ENCODE results near the gene ATXN2. TPM values are rescaled to one million over a fixed set of nuclear protein-coding genes. Genes with fewer than 3 reads are reported as not detected.

The ATXN2 gene
- total and polyA plus RNA-seq, 9 of the 15 experiments (the other 6 are each of a cell fraction or from before 2014, with no cell fraction given): 16.8 to 67.8 (median 29.3) TPM

DNA sequence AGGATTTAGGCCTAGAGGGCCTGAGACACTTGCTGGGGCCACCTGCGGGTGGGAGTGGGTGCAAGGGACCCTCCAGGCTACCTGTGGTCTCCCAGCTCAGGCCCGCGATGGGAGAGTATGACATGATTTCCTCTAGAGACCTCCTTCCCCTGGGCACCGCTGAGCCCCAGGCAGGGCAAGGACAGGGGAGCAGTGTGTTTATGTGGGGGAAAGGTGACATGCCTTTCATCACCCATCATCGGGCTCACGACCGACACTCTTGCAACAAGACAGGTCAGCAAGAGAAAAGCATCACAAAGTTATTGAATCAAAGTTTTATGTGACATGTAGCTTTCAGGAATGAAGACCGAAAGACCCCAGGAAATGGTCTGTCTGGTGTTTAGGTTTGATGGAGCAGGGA lies 173.5 kb downstream of the ATXN2 start (continued):
- TF ChIP-seq TCF7L2 (IDR thresholded peaks at IDR 0.05; ENCODE audit: low read depth, low read length) (no peak), HNRNPH1 (optimal IDR thresholded peaks at IDR 0.05; ENCODE audit: low read depth, low read length) (no peak), ZNF217 (CRISPR knock-in tag; IDR thresholded peaks at IDR 0.05) (no peak), NEUROD1 (IDR thresholded peaks at IDR 0.05; ENCODE audit: borderline replicate concordance, low read depth, low read length, partially characterized antibody) (no peak), GABPA (tag; conservative IDR thresholded peaks at IDR 0.05; ENCODE audit: low read depth) (no peak), ZZZ3 (IDR thresholded peaks at IDR 0.05) (no peak)

DNA sequence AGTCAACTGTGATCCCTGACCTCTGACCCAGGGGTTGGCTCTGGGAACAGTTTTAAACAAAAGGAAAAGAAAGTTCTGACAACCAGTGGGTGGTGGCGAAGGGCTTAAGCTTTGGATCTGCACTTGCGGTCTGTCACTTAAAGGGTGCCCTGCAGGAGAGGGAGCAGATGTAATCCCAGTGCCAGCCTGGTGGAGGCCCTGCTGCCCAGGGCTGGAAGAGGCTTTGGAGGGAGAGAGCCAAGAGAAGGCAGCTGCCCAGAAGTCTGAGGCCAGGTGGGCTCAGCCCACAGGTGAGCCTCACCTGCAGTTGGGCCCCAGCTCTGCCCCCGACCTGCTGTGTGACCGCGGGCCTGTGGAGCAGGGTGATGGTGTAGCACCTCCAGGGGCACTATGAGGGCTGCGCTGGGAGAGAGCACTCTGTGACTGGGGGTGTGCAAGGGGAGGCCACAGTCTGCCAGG lies 174.3 kb downstream of the ATXN2 start:
- no peak for DNase-seq (ENCODE audit: extremely low read depth in 1 of 4, low spot score in 3 of 4)

More for the DNA sequence above, 174.3 kb downstream of the ATXN2 start:
- no peak overlapping the region for H3K4me3 ChIP-seq
- H3K9ac ChIP-seq (ENCODE audit: insufficient read depth in 1 of 2, low read depth in 2 of 2, low read length in 2 of 2): peak overlapping the region in 1 of 2 experiments; percentile 65; a peak in 2 of 4 replicates
- ChIA-PET CTCF (ENCODE audit: low intra/inter-chr PET ratio) (no interaction called here), POLR2A (interaction anchor here (0.5 to 4.7 kb wide), 9 partner anchors 9 to 29 kb away, joined by 3 to 24 read pairs (median 3); no protein-coding TSS in a partner anchor)
- no peaks in the 10 kb centered on the region for H3K27me3 ChIP-seq (ENCODE audit: control insufficient read depth in 2 of 2, insufficient read depth in 2 of 2, low read length in 2 of 2)
- FAIRE-seq (no peak), ATAC-seq (peak; percentile 9; the same call in 2 of the 3 replicates)
- H3K4me2 ChIP-seq (ENCODE audit: insufficient read depth, low read length): no peak overlapping the region
- H3K9me3 ChIP-seq (replicated peaks; ENCODE audit: control insufficient read depth, insufficient read depth, low read depth, low read length): no peaks in the 10 kb centered on the region
- BruUV-seq (replicated peaks): no TSS peak
- no peak overlapping the region for H2AFZ ChIP-seq (ENCODE audit: low read depth, low read length)
- TF ChIP-seq, protein P1, sequence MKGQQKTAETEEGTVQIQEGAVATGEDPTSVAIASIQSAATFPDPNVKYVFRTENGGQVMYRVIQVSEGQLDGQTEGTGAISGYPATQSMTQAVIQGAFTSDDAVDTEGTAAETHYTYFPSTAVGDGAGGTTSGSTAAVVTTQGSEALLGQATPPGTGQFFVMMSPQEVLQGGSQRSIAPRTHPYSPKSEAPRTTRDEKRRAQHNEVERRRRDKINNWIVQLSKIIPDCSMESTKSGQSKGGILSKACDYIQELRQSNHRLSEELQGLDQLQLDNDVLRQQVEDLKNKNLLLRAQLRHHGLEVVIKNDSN (CRISPR knock-in tag; IDR thresholded peaks at IDR 0.05): no peak
- TF ChIP-seq, protein P2, sequence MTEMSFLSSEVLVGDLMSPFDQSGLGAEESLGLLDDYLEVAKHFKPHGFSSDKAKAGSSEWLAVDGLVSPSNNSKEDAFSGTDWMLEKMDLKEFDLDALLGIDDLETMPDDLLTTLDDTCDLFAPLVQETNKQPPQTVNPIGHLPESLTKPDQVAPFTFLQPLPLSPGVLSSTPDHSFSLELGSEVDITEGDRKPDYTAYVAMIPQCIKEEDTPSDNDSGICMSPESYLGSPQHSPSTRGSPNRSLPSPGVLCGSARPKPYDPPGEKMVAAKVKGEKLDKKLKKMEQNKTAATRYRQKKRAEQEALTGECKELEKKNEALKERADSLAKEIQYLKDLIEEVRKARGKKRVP (CRISPR knock-in tag; IDR thresholded peaks at IDR 0.05): no peak
- TF ChIP-seq POLR2G (IDR thresholded peaks at IDR 0.05; ENCODE audit: low read depth, low read length) (peak; percentile 65), NR2C1 (IDR thresholded peaks at IDR 0.05) (0 out of 2 replicates have a peak, but pooled peaks have one; percentile 21), NR2C1 (tag; IDR thresholded peaks at IDR 0.05) (0 out of 2 replicates have a peak, but pooled peaks have one; percentile 28), RBM22 (IDR thresholded peaks at IDR 0.05; ENCODE audit: low read depth, low read length, poor library complexity, severe bottlenecking) (peak; percentile 65)
- TF ChIP-seq, protein P3, sequence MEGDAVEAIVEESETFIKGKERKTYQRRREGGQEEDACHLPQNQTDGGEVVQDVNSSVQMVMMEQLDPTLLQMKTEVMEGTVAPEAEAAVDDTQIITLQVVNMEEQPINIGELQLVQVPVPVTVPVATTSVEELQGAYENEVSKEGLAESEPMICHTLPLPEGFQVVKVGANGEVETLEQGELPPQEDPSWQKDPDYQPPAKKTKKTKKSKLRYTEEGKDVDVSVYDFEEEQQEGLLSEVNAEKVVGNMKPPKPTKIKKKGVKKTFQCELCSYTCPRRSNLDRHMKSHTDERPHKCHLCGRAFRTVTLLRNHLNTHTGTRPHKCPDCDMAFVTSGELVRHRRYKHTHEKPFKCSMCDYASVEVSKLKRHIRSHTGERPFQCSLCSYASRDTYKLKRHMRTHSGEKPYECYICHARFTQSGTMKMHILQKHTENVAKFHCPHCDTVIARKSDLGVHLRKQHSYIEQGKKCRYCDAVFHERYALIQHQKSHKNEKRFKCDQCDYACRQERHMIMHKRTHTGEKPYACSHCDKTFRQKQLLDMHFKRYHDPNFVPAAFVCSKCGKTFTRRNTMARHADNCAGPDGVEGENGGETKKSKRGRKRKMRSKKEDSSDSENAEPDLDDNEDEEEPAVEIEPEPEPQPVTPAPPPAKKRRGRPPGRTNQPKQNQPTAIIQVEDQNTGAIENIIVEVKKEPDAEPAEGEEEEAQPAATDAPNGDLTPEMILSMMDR (IDR thresholded peaks at IDR 0.05 in 2 of 3, conservative IDR thresholded peaks at IDR 0.05 in 1 of 3; ENCODE audit: insufficient read depth in 2 of 3, low read depth in 1 of 3, low read length in 3 of 3): 0 out of 6 replicates have a peak, but pooled peaks of 1 of the 3 experiments have one; percentile 19
- peaks cover 54% of the 10 kb centered on the region for H4K20me1 ChIP-seq (replicated peaks; ENCODE audit: control insufficient read depth, insufficient read depth, low read length)
- no peak overlapping the region for H3K27ac ChIP-seq (ENCODE audit: extremely low read depth, low read depth, low read length)
- H3K4me1 ChIP-seq (replicated peaks in 1 of 2; ENCODE audit: control insufficient read depth in 2 of 2, insufficient read depth in 2 of 2, low read length in 2 of 2): peaks cover 6 to 32% of the 10 kb centered on the region in 2 experiments; a peak in 4 of 5 replicates
- intact Hi-C loops (cut with micrococcal nuclease) (no loop called here), in situ Hi-C loops (cut with MboI) (no loop called here)
- peaks cover 8% of the 10 kb centered on the region for H3K9me1 ChIP-seq (ENCODE audit: control insufficient read depth, insufficient read depth, low read length)
- peaks cover 77% of the 10 kb centered on the region for H3K36me3 ChIP-seq (ENCODE audit: control insufficient read depth, insufficient read depth, low read length)
- H3K79me2 ChIP-seq (ENCODE audit: control insufficient read depth, insufficient read depth, low read length): peaks cover 92% of the 10 kb centered on the region
- 97% methylated on average over 6 of the region's 6 CpGs for WGBS (ENCODE audit: insufficient coverage, low coverage, missing lambda C conversion rate)

Data from K562 (cell line).